ENCODE measurements around the gene CTBP2. TPM values are rescaled to one million over a fixed set of nuclear protein-coding genes. Genes with fewer than 3 reads are reported as not detected.

The CTBP2 gene
- total RNA-seq, 2 donors from 2014 or later: 106 to 172 TPM

DNA sequence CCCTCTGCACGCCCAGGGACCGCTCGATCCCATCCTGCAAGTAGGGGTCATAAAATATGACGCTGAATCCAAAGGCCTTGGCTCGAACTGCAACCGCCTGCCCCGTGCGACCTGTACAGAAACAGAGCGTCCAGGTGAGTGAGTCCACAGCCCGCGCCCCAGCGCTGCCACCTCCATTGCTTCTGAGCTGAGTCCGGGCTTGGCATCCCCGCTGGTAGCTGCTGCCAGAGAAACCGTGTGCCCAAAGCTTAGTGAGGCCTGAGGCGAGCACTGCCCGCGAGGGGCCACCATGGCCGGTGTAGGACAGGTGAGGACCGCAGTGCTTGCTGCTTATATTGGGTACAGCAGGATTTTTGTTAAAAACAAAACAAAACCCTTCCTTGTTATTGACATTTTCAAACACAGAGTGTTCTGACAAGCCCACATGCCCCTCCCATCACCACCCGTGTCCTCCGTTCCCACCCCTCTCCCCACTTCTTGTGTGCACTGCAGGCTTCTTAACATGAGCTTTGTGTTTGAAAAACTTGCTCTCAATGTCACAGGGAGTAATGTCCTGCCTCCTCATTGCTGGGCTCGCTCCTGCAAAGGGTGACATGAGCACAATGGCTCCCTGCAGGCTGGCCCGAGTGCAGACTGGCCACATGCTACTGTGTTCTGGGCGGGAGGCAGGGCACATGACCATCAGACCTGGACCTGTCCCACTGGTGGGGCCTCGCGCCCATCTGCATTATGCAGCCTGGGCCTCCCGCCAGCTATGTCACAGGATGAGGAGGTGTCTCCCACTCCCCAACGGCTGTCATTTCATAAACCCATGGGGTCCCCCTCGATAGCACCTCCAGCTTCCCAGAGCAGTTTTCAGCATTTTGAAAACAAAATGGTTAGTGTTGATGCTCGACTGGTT, 165.5 kb downstream of the CTBP2 start:
- Histone ChIP-seq H3K36me3 (peaks cover 8% of the 10 kb centered on the region), H3K4me1 (no peaks in the 10 kb centered on the region), H3K4me3 (no peak overlapping the region), H3K9ac (ENCODE audit: low read depth in 2 of 2, low read length in 2 of 2) (no peak overlapping the region), H3K27ac (no peak overlapping the region), H3K27me3 (no peaks in the 10 kb centered on the region), H3K9me3 (no peaks in the 10 kb centered on the region)
- TF ChIP-seq, protein P1, sequence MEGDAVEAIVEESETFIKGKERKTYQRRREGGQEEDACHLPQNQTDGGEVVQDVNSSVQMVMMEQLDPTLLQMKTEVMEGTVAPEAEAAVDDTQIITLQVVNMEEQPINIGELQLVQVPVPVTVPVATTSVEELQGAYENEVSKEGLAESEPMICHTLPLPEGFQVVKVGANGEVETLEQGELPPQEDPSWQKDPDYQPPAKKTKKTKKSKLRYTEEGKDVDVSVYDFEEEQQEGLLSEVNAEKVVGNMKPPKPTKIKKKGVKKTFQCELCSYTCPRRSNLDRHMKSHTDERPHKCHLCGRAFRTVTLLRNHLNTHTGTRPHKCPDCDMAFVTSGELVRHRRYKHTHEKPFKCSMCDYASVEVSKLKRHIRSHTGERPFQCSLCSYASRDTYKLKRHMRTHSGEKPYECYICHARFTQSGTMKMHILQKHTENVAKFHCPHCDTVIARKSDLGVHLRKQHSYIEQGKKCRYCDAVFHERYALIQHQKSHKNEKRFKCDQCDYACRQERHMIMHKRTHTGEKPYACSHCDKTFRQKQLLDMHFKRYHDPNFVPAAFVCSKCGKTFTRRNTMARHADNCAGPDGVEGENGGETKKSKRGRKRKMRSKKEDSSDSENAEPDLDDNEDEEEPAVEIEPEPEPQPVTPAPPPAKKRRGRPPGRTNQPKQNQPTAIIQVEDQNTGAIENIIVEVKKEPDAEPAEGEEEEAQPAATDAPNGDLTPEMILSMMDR (IDR thresholded peaks at IDR 0.05): no peak
- DNase-seq: no peak
- intact Hi-C loops (cut with DNase I): loop anchor here (5.0 kb wide), 1 partner anchor 67 kb away; no protein-coding TSS in a partner anchor

DNA sequence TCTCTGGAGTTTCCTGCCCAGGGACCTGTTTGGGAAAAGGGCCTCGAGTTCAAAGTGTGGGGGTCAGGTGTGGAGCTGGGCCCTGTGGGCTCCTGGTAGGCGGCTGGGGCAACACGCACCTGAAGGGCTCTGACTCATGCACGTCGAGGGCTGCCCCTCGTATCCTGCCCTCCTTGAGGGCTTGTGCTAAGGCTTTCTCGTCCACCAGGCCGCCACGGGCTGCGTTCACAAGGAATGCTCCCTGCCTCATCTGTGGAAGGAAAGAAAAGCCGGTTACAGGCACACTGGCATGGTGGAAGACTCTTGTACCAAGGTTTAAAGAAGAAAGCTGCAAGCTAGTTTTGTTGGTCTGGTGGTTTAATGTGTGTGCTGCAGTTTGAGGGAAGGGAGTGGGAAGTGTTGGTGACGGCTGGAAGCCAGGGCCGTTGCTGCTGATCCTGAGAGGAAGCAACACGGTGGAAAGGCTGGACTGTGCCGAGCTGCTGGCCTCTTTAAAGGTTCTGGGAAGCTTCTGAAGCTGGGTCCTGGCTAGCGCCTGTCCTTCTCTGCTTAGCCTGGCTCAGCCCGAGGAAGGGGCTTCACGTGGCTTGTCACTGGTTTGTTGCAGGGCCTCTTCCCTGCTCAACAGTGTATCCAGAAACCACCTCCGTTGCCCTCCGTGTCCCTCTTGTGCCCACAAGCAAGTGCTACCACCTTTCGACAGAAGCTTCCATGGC, 166.5 kb downstream of the CTBP2 start:
- intact Hi-C loops (cut with DNase I): loop anchor here (5.0 kb wide), 1 partner anchor 68 kb away; no protein-coding TSS in a partner anchor

DNA sequence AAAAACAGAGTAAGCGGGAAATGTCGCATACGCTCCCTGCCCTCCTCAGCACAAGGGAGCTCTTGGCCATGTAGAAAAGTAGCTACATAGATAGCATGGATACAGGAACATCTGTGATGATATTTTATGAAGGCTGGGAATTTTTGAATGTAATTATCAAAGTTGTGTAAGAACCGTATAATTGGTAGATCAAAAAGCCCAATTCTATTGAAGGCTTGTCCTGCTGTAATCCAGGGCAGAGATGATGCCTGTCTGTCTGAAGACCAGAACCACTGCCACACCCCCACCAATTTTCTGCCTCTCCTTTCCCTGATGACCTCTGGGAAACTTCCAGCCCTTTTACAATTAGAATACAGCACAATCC, 167.0 kb downstream of the CTBP2 start:
- H3K9ac ChIP-seq (ENCODE audit: low read depth in 2 of 2, low read length in 2 of 2): no peak overlapping the region
- no peaks in the 10 kb centered on the region for H3K9me3 ChIP-seq
- H3K27me3 ChIP-seq: no peaks in the 10 kb centered on the region
- TF ChIP-seq, protein P1 (IDR thresholded peaks at IDR 0.05): no peak
- H3K4me3 ChIP-seq: no peak overlapping the region
- intact Hi-C loops (cut with DNase I): loop anchor here (5.0 kb wide), 1 partner anchor 69 kb away; no protein-coding TSS in a partner anchor
- no peak for DNase-seq
- H3K27ac ChIP-seq: no peak overlapping the region
- no peaks in the 10 kb centered on the region for H3K4me1 ChIP-seq
- H3K36me3 ChIP-seq: peaks cover 4% of the 10 kb centered on the region

More for the DNA sequence above, 166.5 kb downstream of the CTBP2 start:
- H3K36me3 ChIP-seq: peaks cover 4% of the 10 kb centered on the region
- no peaks in the 10 kb centered on the region for H3K27me3 ChIP-seq
- no peaks in the 10 kb centered on the region for H3K4me1 ChIP-seq
- no peak overlapping the region for H3K4me3 ChIP-seq
- H3K9ac ChIP-seq (ENCODE audit: low read depth in 2 of 2, low read length in 2 of 2): no peak overlapping the region
- no peak for DNase-seq
- TF ChIP-seq, protein P1 (IDR thresholded peaks at IDR 0.05): no peak
- H3K9me3 ChIP-seq: no peaks in the 10 kb centered on the region
- no peak overlapping the region for H3K27ac ChIP-seq

DNA sequence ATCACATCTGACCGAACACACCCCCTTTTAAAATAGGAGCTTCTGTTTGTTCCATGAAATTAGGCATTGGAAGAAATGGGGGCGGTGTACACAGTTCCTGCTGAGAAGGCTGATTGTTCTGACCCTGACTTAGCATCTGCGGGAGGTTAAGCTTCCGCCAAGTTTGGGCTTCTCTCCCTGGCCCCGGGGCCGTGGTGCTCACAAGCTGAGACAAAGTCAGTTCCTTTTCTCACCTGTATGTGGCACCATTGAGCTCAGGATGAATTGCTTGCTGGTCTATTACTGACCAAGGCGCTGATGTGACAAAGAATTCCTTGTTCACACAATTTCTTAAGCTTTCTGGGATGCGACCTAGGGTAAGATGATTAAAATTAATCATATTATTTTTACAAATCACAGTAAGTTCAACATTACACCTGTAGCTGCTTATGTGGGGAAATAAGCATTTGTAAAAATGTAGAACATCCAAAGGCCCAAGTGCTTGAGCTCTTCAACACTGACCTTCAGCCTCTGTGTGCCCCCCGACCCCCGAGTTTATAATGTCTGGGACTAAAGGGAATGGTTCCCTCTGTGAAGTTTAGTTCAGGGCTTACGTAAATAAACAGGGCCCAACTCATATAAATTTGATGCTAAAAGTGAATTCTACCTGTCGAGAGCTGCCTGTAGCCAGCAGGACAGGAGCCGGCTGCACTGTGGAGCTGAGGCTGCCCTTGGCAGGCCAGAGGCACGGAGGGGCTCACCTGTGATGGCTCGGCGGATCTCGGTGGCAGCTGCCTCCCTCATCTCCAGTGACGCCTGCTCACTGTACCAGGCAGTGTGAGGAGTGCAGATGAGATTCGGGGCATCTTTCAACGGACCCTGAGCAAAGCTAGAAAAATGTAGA, 167.7 kb downstream of the CTBP2 start:
- Histone ChIP-seq H3K4me1 (no peaks in the 10 kb centered on the region), H3K27ac (no peak overlapping the region), H3K9me3 (no peaks in the 10 kb centered on the region), H3K4me3 (no peak overlapping the region), H3K27me3 (no peaks in the 10 kb centered on the region), H3K9ac (ENCODE audit: low read depth in 2 of 2, low read length in 2 of 2) (peak overlapping the region in 1 of 2 donors; percentile 24), H3K36me3 (peaks cover 2% of the 10 kb centered on the region)
- TF ChIP-seq, protein P1 (IDR thresholded peaks at IDR 0.05): peak; percentile 70
- intact Hi-C loops (cut with DNase I): loop anchor here (5.0 kb wide), 1 partner anchor 70 kb away; no protein-coding TSS in a partner anchor
- peak; percentile 77 for DNase-seq

DNA sequence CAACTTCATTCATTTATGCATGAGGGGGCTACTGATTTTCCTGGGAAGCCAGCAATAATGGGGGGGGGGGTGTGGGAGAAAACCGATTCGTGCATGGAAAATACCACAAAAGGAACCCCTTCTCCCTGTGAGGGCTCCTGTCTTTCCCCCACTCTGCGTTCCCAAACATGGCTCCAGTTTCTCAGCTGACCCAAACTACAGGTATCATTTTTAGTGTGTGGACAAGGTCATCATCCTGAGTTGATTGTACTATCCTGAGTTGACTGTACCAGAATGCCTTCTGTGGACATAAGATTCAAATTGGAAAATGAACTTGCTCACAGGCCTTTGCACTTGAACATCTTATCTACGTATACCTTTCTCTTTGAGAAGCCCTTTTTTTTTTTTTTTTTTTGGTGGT, 168.5 kb downstream of the CTBP2 start:
- no peaks in the 10 kb centered on the region for H3K9me3 ChIP-seq
- H3K4me1 ChIP-seq: no peaks in the 10 kb centered on the region
- H3K9ac ChIP-seq (ENCODE audit: low read depth in 2 of 2, low read length in 2 of 2): no peak overlapping the region
- H3K27me3 ChIP-seq: no peaks in the 10 kb centered on the region
- TF ChIP-seq, protein P1 (IDR thresholded peaks at IDR 0.05): no peak
- H3K4me3 ChIP-seq: no peak overlapping the region
- intact Hi-C loops (cut with DNase I): loop anchor here (5.0 kb wide), 1 partner anchor 70 kb away; no protein-coding TSS in a partner anchor
- no peak overlapping the region for H3K27ac ChIP-seq
- no peak for DNase-seq
- H3K36me3 ChIP-seq: no peaks in the 10 kb centered on the region
